GM23338 (cell line): ENCODE results near the gene USP24. TPM values are rescaled to one million over a fixed set of nuclear protein-coding genes. Genes with fewer than 3 reads are reported as not detected.

Experiments
- ATAC-seq: fragments of 200-7000 bp; cut with Tn5 transposase; 3 replicates; pipeline ENCODE4 v1.9.1; 2020
- DNase-seq: peaks from one replicate; pipeline ENCODE4 v3.0.0-alpha.2; 2015; ENCODE audit warnings: low spot score
- H2AFZ ChIP-seq: fragments of 200-600 bp; sonication (generic); 2 replicates; pipeline ENCODE4 v1.8.0; 2016; ENCODE audit warnings: antibody characterized with exemption, mild to moderate bottlenecking, moderate library complexity
- H3F3A ChIP-seq: fragments of 200-600 bp; sonication (generic); replicated peaks from 2 replicates; pipeline ENCODE4 v1.8.0; 2017; ENCODE audit warnings: antibody characterized with exemption, mixed run types, low read depth
- H3K27ac ChIP-seq: fragments of 200-600 bp; sonication (generic); 2 replicates; pipeline ENCODE4 v1.6.1; 2016; ENCODE audit warnings: low read depth
- H3K27me3 ChIP-seq: fragments of 200-600 bp; sonication (generic); 2 replicates; pipeline ENCODE4 v1.8.0; 2016; ENCODE audit warnings: mild to moderate bottlenecking, mixed run types, moderate library complexity; ENCODE audit not compliant: insufficient read depth
- H3K36me3 ChIP-seq: fragments of 200-600 bp; sonication (generic); 2 replicates; pipeline ENCODE4 v1.8.0; 2016; ENCODE audit warnings: mild to moderate bottlenecking; ENCODE audit not compliant: insufficient read depth
- H3K4me1 ChIP-seq: fragments of 200-600 bp; sonication (generic); 2 replicates; pipeline ENCODE4 v1.8.0; 2016; ENCODE audit warnings: mild to moderate bottlenecking, moderate library complexity; ENCODE audit not compliant: insufficient read depth
- H3K4me2 ChIP-seq: fragments of 200-600 bp; sonication (generic); 2 replicates; pipeline ENCODE4 v1.7.1; 2017; ENCODE audit warnings: mixed run types
- H3K4me3 ChIP-seq: fragments of 200-600 bp; sonication (generic); 2 replicates; pipeline ENCODE4 v1.6.1; 2016; ENCODE audit warnings: mixed run types
- H3K79me2 ChIP-seq: fragments of 200-600 bp; sonication (generic); replicated peaks from 2 replicates; pipeline ENCODE4 v1.8.0; 2017; ENCODE audit warnings: mild to moderate bottlenecking; ENCODE audit not compliant: insufficient read depth
- H3K9me2 ChIP-seq: fragments of 200-600 bp; sonication (generic); 2 replicates; pipeline ENCODE4 v1.8.0; 2017; ENCODE audit not compliant: insufficient read depth
- H4K20me1 ChIP-seq: fragments of 200-600 bp; sonication (generic); replicated peaks from 2 replicates; pipeline ENCODE4 v1.8.0; 2017; ENCODE audit warnings: mild to moderate bottlenecking; ENCODE audit not compliant: insufficient read depth
- H3K27ac Mint-ChIP-seq: 2 replicates; pipeline ENCODE4 v1.8.0; 2020; ENCODE audit warnings: inconsistent platforms, mild to moderate bottlenecking, moderate library complexity, mixed read lengths
- H3K27me3 Mint-ChIP-seq: 3 replicates; pipeline ENCODE4 v1.8.0; 2022; ENCODE audit warnings: low read depth, mild to moderate bottlenecking, moderate library complexity, mixed read lengths, inconsistent platforms; ENCODE audit not compliant: insufficient read depth, poor library complexity
- H3K36me3 Mint-ChIP-seq: 3 replicates; pipeline ENCODE4 v1.8.0; 2021; ENCODE audit warnings: low read depth, mild to moderate bottlenecking, inconsistent platforms, moderate library complexity, mixed read lengths
- H3K4me1 Mint-ChIP-seq: 3 replicates; pipeline ENCODE4 v1.8.0; 2020; ENCODE audit warnings: mild to moderate bottlenecking, inconsistent platforms, mixed read lengths
- H3K4me3 Mint-ChIP-seq: 3 replicates; pipeline ENCODE4 v1.8.0; 2021; ENCODE audit warnings: moderate library complexity, mild to moderate bottlenecking, inconsistent platforms, mixed read lengths
- H3K9me3 Mint-ChIP-seq: 3 replicates; pipeline ENCODE4 v1.8.0; 2020; ENCODE audit warnings: moderate library complexity, mild to moderate bottlenecking, inconsistent platforms, mixed read lengths
- CREB1 ChIP-seq: fragments of 250-450 bp; sonication (Bioruptor Pico); IDR thresholded peaks from 2 replicates; pipeline ENCODE4 v1.5.0; 2020; ENCODE audit warnings: low read depth, mild to moderate bottlenecking, moderate library complexity
- ETS1 ChIP-seq: IDR thresholded peaks from 2 replicates; pipeline ENCODE4 v1.6.1; 2016; ENCODE audit warnings: antibody characterized with exemption
- EZH2 ChIP-seq: fragments of 200-600 bp; sonication (generic); IDR thresholded peaks from one replicate; pipeline ENCODE4 v1.8.0; 2017; ENCODE audit warnings: antibody characterized with exemption, mild to moderate bottlenecking, low read depth; ENCODE audit not compliant: unreplicated experiment
- EZH2phosphoT487 ChIP-seq: fragments of 200-600 bp; sonication (generic); IDR thresholded peaks from one replicate; pipeline ENCODE4 v1.8.1; 2018; ENCODE audit warnings: antibody characterized with exemption; ENCODE audit not compliant: unreplicated experiment
- JUNB ChIP-seq: IDR thresholded peaks from one replicate; pipeline ENCODE4 v1.6.1; 2016; ENCODE audit warnings: antibody characterized with exemption; ENCODE audit not compliant: unreplicated experiment
- NANOG ChIP-seq: IDR thresholded peaks from 2 replicates; pipeline ENCODE4 v1.6.1; 2016; ENCODE audit warnings: antibody characterized with exemption, borderline replicate concordance
- ZNF114 ChIP-seq: fragments of 250-450 bp; sonication (Bioruptor Pico); IDR thresholded peaks from 2 replicates; pipeline ENCODE4 v1.5.0; 2020; ENCODE audit warnings: mild to moderate bottlenecking, moderate library complexity
- polyA plus RNA-seq: library from polyadenylated mRNA; unstranded; fragments of >200 nt; fragmentation: Nextera tagmentation; extraction: Ambion mirVana; gene quantifications from 2 replicates; pipeline ENCODE4 v1.2.1, GENCODE V29; 2016
- total RNA-seq: library from RNA; depleted of rRNA; stranded (reverse); fragments of >200 nt; shearing (Covaris generic); gene quantifications from 2 replicates; pipeline ENCODE4 v1.2.3, GENCODE V29; 2014
- TF ChIP-seq, protein P1 (sequence below): fragments of 250-450 bp; sonication (Bioruptor Pico); IDR thresholded peaks from 2 replicates; pipeline ENCODE4 v1.5.0; 2020; ENCODE audit warnings: mild to moderate bottlenecking, moderate library complexity

Gene USP24
- total and polyA plus RNA-seq, 2 experiments from 2014 or later: 12.1 to 32.6 TPM

GRCh38 chr1:55159571-55159970, 55.6 kb downstream of the USP24 start (continued):
- TF ChIP-seq, protein P1, sequence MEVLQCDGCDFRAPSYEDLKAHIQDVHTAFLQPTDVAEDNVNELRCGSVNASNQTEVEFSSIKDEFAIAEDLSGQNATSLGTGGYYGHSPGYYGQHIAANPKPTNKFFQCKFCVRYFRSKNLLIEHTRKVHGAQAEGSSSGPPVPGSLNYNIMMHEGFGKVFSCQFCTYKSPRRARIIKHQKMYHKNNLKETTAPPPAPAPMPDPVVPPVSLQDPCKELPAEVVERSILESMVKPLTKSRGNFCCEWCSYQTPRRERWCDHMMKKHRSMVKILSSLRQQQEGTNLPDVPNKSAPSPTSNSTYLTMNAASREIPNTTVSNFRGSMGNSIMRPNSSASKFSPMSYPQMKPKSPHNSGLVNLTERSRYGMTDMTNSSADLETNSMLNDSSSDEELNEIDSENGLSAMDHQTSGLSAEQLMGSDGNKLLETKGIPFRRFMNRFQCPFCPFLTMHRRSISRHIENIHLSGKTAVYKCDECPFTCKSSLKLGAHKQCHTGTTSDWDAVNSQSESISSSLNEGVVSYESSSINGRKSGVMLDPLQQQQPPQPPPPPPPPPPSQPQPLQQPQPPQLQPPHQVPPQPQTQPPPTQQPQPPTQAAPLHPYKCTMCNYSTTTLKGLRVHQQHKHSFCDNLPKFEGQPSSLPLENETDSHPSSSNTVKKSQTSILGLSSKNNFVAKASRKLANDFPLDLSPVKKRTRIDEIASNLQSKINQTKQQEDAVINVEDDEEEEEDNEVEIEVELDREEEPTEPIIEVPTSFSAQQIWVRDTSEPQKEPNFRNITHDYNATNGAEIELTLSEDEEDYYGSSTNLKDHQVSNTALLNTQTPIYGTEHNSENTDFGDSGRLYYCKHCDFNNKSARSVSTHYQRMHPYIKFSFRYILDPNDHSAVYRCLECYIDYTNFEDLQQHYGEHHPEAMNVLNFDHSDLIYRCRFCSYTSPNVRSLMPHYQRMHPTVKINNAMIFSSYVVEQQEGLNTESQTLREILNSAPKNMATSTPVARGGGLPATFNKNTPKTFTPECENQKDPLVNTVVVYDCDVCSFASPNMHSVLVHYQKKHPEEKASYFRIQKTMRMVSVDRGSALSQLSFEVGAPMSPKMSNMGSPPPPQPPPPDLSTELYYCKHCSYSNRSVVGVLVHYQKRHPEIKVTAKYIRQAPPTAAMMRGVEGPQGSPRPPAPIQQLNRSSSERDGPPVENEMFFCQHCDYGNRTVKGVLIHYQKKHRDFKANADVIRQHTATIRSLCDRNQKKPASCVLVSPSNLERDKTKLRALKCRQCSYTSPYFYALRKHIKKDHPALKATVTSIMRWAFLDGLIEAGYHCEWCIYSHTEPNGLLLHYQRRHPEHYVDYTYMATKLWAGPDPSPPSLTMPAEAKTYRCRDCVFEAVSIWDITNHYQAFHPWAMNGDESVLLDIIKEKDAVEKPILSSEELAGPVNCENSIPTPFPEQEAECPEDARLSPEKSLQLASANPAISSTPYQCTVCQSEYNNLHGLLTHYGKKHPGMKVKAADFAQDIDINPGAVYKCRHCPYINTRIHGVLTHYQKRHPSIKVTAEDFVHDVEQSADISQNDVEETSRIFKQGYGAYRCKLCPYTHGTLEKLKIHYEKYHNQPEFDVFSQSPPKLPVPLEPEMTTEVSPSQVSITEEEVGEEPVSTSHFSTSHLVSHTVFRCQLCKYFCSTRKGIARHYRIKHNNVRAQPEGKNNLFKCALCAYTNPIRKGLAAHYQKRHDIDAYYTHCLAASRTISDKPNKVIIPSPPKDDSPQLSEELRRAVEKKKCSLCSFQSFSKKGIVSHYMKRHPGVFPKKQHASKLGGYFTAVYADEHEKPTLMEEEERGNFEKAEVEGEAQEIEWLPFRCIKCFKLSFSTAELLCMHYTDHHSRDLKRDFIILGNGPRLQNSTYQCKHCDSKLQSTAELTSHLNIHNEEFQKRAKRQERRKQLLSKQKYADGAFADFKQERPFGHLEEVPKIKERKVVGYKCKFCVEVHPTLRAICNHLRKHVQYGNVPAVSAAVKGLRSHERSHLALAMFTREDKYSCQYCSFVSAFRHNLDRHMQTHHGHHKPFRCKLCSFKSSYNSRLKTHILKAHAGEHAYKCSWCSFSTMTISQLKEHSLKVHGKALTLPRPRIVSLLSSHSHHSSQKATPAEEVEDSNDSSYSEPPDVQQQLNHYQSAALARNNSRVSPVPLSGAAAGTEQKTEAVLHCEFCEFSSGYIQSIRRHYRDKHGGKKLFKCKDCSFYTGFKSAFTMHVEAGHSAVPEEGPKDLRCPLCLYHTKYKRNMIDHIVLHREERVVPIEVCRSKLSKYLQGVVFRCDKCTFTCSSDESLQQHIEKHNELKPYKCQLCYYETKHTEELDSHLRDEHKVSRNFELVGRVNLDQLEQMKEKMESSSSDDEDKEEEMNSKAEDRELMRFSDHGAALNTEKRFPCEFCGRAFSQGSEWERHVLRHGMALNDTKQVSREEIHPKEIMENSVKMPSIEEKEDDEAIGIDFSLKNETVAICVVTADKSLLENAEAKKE (CRISPR knock-in tag): no peak
- no peak for TF ChIP-seq EZH2phosphoT487

GRCh38 chr1:55156608-55157007, 58.6 kb downstream of the USP24 start:
- H3K36me3 ChIP-seq: peaks cover 16% of the 10 kb centered on the region
- H4K20me1 ChIP-seq: peaks cover 5% of the 10 kb centered on the region; the same call in 1 of the 2 replicates
- Mint-ChIP-seq H3K27ac (no peak overlapping the region), H3K27me3 (peaks cover 1% of the 10 kb centered on the region), H3K4me1 (no peaks in the 10 kb centered on the region), H3K9me3 (no peaks in the 10 kb centered on the region), H3K4me3 (no peak overlapping the region), H3K36me3 (peaks cover 39% of the 10 kb centered on the region)
- TF ChIP-seq EZH2 (no peak), JUNB (no peak), NANOG (no peak), CREB1 (CRISPR knock-in tag) (no peak), ZNF114 (CRISPR knock-in tag) (no peak), EZH2phosphoT487 (no peak), ETS1 (no peak)
- no peak overlapping the region for H3K4me2 ChIP-seq
- no peaks in the 10 kb centered on the region for H3K9me2 ChIP-seq
- H3K4me1 ChIP-seq: no peaks in the 10 kb centered on the region
- no peaks in the 10 kb centered on the region for H3K27me3 ChIP-seq
- DNase-seq (no peak), ATAC-seq (no peak)
- no peaks in the 10 kb centered on the region for H3K79me2 ChIP-seq
- no peak overlapping the region for H3K27ac ChIP-seq
- H2AFZ ChIP-seq: no peak overlapping the region
- no peaks in the 10 kb centered on the region for H3F3A ChIP-seq
- H3K4me3 ChIP-seq: no peak overlapping the region
